HG02981 (cell line): ENCODE data around the gene VPS33B.

Source experiments
- ATAC-seq: cut with Tn5 transposase; IDR thresholded peaks from one replicate; pipeline ENCODE4 v1.9.1; 2021; ENCODE audit warnings: mild to moderate bottlenecking, moderate library complexity; ENCODE audit not compliant: unreplicated experiment

The VPS33B gene

DNA sequence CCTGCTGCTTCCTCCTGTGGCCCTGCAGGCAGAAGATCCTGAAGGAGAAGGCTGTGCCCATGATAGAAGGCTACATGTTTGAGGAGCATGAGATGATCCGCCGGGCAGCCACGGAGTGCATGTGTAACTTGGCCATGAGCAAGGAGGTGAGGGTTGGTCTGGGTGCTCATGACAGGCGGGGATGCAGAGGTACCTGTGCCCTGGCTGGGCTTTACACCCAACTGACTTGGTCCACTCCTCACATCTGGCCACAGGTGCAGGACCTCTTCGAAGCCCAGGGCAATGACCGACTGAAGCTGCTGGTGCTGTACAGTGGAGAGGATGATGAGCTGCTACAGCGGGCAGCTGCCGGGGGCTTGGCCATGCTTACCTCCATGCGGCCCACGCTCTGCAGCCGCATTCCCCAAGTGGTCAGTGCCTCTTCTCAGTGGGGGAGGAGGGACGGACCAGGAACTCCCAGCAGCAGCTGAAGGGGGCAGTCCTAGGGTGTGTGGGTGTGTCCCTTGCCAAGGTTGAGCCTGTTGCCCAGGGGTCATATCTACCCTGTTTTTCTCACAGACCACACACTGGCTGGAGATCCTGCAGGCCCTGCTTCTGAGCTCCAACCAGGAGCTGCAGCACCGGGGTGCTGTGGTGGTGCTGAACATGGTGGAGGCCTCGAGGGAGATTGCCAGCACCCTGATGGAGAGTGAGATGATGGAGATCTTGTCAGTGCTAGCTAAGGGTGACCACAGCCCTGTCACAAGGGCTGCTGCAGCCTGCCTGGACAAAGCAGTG lies 69.3 kb downstream of the VPS33B start:
- ATAC-seq, result no peak

DNA sequence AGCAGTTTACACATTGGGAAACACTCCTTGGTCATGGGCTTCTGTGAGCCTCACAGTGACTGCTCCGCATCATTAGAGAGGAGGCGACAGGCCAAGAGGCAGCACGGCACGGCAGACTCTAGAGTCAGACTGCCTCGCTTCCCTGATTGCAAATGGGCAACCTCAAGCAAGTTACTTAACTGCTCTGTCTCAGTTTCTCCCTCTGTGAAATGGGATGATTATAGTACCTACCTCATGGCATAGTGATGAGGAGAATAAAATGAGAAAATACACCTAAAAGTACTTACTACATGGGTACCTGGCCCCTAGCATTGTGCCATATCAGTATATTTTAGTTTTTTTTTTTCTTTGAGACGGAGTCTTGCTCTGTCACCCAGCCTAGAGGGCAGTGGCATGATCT lies 71.7 kb downstream of the VPS33B start:
- no peak for ATAC-seq

DNA sequence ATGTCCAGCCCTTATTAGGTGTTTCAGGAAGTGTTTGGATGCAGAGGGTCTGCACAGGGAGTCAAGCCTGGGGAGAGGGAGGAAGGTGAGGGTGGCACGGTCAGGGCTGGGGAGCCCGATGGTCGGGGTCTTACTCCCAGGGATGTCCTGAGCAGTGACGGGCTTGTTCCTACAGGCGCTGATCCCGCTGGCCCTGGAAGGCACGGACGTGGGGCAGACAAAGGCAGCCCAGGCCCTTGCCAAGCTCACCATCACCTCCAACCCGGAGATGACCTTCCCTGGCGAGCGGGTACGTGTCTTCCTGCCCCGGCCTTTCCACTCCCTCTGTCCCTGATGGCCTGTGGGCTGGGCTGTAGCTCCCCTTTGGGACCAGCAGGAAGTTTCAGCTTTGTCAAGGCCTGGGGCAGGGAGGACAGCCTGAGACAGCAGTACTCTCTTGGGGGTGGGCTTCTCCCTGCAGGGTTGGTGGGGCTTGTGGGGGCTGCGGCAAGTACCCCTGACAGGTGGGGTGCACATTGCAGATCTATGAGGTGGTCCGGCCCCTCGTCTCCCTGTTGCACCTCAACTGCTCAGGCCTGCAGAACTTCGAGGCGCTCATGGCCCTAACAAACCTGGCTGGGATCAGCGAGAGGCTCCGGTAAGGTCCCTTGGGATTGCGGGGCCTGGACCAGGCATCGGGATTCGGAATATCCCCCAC lies 72.3 kb downstream of the VPS33B start:
- ATAC-seq, result no peak
